ENCODE measurements around the gene GID8.

Gene GID8

DNA sequence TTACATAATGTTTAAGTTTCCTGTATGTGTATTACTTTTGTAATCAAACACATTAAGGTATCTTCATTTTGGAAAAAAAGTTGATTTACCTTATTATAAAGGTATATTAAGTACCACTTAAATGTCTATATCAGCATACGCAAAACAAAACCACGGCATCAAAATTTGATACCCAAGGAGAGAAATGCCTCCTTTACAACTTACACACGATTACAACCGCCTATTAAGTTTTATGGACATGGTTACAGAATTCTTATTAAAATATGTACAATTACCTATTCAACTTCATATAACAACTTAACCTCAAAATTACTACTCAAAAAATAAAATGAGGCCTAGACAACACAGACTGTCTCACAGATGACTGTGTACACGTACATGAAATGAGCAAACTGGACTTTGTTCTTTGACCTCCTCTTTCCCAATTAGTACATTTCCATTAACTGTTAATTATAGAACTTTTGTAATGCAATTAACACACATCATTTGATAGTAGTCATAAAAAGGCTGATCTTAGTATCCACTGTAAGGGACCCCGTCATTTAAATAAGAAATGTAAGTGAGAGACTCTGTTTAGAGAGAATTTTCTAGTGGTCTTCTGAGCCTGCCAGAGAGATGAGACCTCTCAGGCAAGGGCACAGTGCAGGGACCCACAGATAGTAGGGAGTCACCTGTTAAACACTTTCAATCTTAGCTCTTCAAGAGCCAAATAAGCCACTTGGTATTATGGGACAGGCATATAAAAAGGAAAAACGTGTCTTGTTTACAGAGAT, 14.1 kb upstream of the GID8 start:
- TF ChIP-seq, protein P1, sequence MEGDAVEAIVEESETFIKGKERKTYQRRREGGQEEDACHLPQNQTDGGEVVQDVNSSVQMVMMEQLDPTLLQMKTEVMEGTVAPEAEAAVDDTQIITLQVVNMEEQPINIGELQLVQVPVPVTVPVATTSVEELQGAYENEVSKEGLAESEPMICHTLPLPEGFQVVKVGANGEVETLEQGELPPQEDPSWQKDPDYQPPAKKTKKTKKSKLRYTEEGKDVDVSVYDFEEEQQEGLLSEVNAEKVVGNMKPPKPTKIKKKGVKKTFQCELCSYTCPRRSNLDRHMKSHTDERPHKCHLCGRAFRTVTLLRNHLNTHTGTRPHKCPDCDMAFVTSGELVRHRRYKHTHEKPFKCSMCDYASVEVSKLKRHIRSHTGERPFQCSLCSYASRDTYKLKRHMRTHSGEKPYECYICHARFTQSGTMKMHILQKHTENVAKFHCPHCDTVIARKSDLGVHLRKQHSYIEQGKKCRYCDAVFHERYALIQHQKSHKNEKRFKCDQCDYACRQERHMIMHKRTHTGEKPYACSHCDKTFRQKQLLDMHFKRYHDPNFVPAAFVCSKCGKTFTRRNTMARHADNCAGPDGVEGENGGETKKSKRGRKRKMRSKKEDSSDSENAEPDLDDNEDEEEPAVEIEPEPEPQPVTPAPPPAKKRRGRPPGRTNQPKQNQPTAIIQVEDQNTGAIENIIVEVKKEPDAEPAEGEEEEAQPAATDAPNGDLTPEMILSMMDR (IDR thresholded peaks at IDR 0.05; ENCODE audit: insufficient read depth, low read length, missing control alignments) = no peak
- POLR2A ChIA-PET = no interaction called here
- CTCF ChIA-PET = interaction anchor here (0.9 to 5.8 kb wide), 7 partner anchors 12 to 52 kb away, joined by 3 to 68 read pairs (median 6); partner anchors contain the start of genes GID8 and SLC17A9
- no peak for DNase-seq (ENCODE audit: low read depth, low spot score)
- peak overlapping the region; percentile 88 for H3K4me3 ChIP-seq (ENCODE audit: low read depth, low read length)

DNA sequence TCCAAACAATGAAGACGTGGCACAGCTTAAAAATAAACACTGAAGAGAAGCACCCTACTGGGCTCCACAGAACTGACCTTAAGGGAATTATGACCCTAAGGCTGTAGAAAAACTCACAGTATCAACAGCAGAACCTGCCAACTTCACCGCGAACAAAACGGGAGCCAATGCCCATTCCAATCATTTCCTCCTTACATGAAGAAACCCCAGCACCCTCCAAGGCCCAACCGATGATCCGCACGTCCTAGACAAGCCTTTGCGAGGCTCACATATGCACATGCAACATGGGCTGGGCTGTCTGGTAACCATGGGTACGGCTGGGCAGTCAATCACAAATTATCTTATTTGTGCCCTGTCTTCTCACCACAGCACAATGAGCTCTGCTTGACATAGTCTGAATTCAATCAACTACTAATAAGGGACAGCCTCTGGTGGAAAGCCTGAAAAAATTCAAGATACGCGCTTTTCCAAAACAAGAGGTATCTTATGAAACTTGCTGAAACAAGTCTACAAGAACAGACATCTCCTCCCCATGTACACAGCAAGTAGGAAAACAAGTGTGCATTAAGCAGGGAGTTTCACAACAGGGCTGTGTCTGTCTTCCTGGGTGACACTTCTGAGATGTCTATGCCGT, 13.4 kb upstream of the GID8 start:
- ChIA-PET POLR2A (interaction anchor here (1.0 kb wide), 1 partner anchor 14 kb away, joined by 4 read pairs; no protein-coding TSS in a partner anchor), CTCF (interaction anchor here (0.9 to 5.8 kb wide), 9 partner anchors 7 to 116 kb away, joined by 3 to 68 read pairs (median 6); partner anchors contain the start of gene GID8)
- peak overlapping the region; percentile 88 for H3K4me3 ChIP-seq (ENCODE audit: low read depth, low read length)
- no peak for DNase-seq (ENCODE audit: low read depth, low spot score)
- TF ChIP-seq, protein P1 (IDR thresholded peaks at IDR 0.05; ENCODE audit: insufficient read depth, low read length, missing control alignments) = no peak

DNA sequence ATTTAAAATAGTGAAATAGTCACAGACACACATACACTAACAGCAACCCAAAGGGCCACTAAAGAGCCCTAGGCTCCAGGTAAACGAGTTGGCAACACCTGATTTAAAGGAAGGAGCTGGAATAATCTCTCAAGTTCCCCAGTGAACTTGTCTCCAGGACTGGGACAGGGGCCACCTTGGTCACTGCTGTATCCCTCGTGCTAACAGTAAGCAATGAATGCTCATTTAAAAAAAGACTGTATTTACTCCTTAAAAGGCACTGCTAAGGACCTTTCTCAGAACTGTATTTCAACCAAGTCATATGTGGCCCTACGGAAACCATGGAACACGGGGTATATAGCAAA, 12.9 kb upstream of the GID8 start:
- H3K4me3 ChIP-seq (ENCODE audit: low read depth, low read length) = peak overlapping the region; percentile 88
- POLR2A ChIA-PET = interaction anchor here (1.0 kb wide), 2 partner anchors 14 to 22 kb away, joined by 3 to 4 read pairs; no protein-coding TSS in a partner anchor
- DNase-seq (ENCODE audit: low read depth, low spot score) = no peak
- CTCF ChIA-PET = interaction anchor here (0.9 to 5.8 kb wide), 12 partner anchors 8 to 117 kb away, joined by 3 to 68 read pairs (median 6); partner anchors contain the start of gene GID8
- TF ChIP-seq, protein P1 (IDR thresholded peaks at IDR 0.05; ENCODE audit: insufficient read depth, low read length, missing control alignments) = no peak

DNA sequence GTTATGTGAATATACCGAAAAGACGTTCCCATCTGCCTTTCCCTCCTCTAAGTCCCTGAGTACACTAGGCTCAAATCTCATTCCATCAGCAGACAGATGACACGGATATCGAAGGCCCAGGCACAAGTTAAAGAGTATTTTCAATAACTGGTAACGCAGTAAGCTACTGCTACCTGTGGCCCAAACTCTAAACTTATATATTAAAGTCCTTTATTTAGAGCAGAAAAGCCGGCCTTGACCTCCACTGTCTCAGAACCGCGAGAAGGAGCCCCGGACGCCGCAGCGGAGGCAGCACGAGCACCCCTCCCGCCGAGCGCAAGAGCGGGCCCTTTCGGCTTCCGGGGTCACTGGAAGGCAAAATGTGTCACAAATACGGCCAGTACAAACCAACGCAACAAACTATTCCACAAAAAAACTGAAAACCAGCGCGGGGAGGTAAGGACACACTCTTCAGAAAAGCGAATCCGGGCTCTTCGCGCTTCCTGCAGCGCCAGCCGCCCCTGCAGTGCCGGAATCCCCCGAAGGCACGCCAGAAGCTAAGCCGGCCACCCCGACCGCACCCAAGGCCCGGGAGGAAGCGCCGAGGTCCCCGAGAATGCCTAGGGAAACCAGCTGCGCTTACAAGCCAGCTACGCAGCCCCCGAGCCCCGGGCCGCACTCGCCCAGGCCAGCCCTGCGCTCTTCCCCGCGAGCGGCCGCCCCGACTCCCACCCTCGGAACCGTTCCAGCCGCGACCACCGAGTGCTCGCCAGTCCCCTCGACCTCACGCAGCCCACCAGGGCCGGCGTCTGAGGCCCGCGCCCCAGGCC, 12.3 kb upstream of the GID8 start:
- peak overlapping the region; percentile 88 for H3K4me3 ChIP-seq (ENCODE audit: low read depth, low read length)
- ChIA-PET CTCF (interaction anchor here (0.9 to 5.8 kb wide), 10 partner anchors 8 to 117 kb away, joined by 3 to 68 read pairs (median 6); partner anchors contain the start of gene GID8), POLR2A (interaction anchor here (1.0 kb wide), 2 partner anchors 13 to 23 kb away, joined by 3 to 4 read pairs; no protein-coding TSS in a partner anchor)
- TF ChIP-seq, protein P1 (IDR thresholded peaks at IDR 0.05; ENCODE audit: insufficient read depth, low read length, missing control alignments) = no peak
- no peak for DNase-seq (ENCODE audit: low read depth, low spot score)

DNA sequence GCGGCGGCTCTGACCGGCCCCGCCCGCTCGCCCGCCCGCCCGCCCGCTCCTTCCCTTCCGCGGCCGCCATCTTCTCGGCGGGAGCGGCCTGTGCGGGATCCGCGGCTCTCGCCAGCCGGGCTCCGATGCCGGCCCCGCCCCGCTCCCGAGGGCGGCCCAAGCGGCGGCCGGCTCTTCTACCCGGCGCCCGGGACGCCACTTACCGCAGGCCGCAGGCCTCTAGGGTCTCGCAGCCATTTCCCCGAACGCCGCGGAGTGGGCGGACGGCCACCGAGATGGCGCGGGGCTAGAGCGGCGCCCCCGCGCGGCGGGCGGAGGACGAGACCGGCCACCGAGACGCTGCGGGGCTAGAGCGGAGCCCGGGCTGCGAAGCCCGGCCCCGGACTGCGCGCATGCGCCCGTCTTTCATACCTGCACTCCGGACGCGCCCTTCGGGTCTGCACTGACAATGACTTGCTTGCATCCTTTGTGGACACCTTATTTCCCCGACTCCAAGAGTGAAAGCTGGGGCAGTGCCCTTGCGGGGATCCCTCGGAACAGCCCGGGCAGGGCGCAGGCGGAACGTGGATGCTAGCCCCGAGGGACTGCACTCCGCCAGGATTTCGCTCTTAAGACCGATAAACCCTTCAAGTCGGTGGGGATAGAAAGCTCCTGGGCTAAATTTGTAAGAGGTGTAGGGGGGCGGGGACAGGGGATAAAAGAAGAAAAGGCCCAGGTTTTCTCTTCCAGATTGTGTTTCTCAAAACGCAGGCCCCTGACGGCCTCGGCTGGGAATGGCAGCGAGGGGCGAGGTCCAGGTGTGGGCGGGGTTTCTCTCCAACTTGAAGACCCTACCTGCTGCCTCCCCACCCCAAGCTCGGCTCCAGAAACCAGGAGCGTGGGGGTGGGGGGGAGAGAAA, 11.5 kb upstream of the GID8 start, which contains the start of gene DIDO1:
Gene DIDO1 (minus strand): TSS at position 277 of the 899 bp plus-strand sequence.
- POLR2A ChIA-PET = interaction anchor here (1.8 kb wide), 1 partner anchor 11 kb away, joined by 6 read pairs; no protein-coding TSS in a partner anchor
- peak within 1 kb of the TSS; percentile 88 for H3K4me3 ChIP-seq (ENCODE audit: low read depth, low read length)
- TF ChIP-seq, protein P1 (IDR thresholded peaks at IDR 0.05; ENCODE audit: insufficient read depth, low read length, missing control alignments) = peak; percentile 69
- CTCF ChIA-PET = interaction anchor here (0.6 to 5.8 kb wide), 10 partner anchors 9 to 118 kb away, joined by 3 to 68 read pairs (median 8); partner anchors contain the start of gene GID8
- no peak for DNase-seq (ENCODE audit: low read depth, low spot score)
